ENCODE results near the gene EVI5.
A peak's percentile ranks its signal among the peaks of the same experiment; 100 is the strongest.
"Not testable (repeated sequence)": the region's sequence is repeated elsewhere in the genome, so short reads cannot be mapped to it uniquely, and the experiment has no call there.

Gene EVI5

GRCh38 chr1:92791487-92792066, 6.7 kb upstream of the EVI5 start:
- DNase-seq (ENCODE audit: low read depth) = no peak

GRCh38 chr1:92790867-92791266, 6.0 kb upstream of the EVI5 start:
- DNase-seq (ENCODE audit: low read depth) = no peak

GRCh38 chr1:92790081-92790480, 5.2 kb upstream of the EVI5 start:
- no peak for DNase-seq (ENCODE audit: low read depth)

GRCh38 chr1:92786111-92786901, 1.4 kb upstream of the EVI5 start:
- no peak for DNase-seq (ENCODE audit: low read depth)

- peak; percentile 28 for DNase-seq (ENCODE audit: low read depth)
Measured at GRCh38 chr1:92784021-92784638, 778 bp downstream of the EVI5 start.

- not testable (repeated sequence) for DNase-seq (ENCODE audit: low read depth)
Measured at GRCh38 chr1:92783550-92783949, 1.4 kb downstream of the EVI5 start.

- no peak for DNase-seq (ENCODE audit: low read depth)
Measured at GRCh38 chr1:92778376-92778775, 6.5 kb downstream of the EVI5 start.

GRCh38 chr1:92774407-92774806, 10.5 kb downstream of the EVI5 start:
- DNase-seq (ENCODE audit: low read depth) = no peak

- DNase-seq (ENCODE audit: low read depth) = not testable (repeated sequence)
Measured at GRCh38 chr1:92773749-92774148, 11.2 kb downstream of the EVI5 start.

- no peak for DNase-seq (ENCODE audit: low read depth)
Measured at GRCh38 chr1:92769856-92770255, 15.1 kb downstream of the EVI5 start.

GRCh38 chr1:92768915-92769314, 16.0 kb downstream of the EVI5 start:
- DNase-seq (ENCODE audit: low read depth) = no peak

- no peak for DNase-seq (ENCODE audit: low read depth)
Measured at GRCh38 chr1:92768296-92768695, 16.6 kb downstream of the EVI5 start.

- DNase-seq (ENCODE audit: low read depth) = no peak
Measured at GRCh38 chr1:92764116-92764515, 20.8 kb downstream of the EVI5 start.

- no peak for DNase-seq (ENCODE audit: low read depth)
Measured at GRCh38 chr1:92762355-92762754, 22.6 kb downstream of the EVI5 start.

- peak; percentile 18 for DNase-seq (ENCODE audit: low read depth)
Measured at GRCh38 chr1:92759361-92759760, 25.5 kb downstream of the EVI5 start.

GRCh38 chr1:92756537-92756936, 28.4 kb downstream of the EVI5 start:
- no peak for DNase-seq (ENCODE audit: low read depth)

GRCh38 chr1:92755541-92756461, 29.1 kb downstream of the EVI5 start:
- DNase-seq (ENCODE audit: low read depth) = no peak

GRCh38 chr1:92754719-92755050, 30.2 kb downstream of the EVI5 start:
- no peak for DNase-seq (ENCODE audit: low read depth)

GRCh38 chr1:92754000-92754718, 30.7 kb downstream of the EVI5 start:
- DNase-seq (ENCODE audit: low read depth) = peak; percentile 62

- no peak for DNase-seq (ENCODE audit: low read depth)
Measured at GRCh38 chr1:92752719-92753118, 32.2 kb downstream of the EVI5 start.

GRCh38 chr1:92749024-92749634, 35.8 kb downstream of the EVI5 start:
- DNase-seq (ENCODE audit: low read depth) = peak; percentile 38
